Fibroblast of skin of right quadriceps (primary cell): Measurements from ENCODE around the gene STK4.
"Not testable (repeated sequence)": the region's sequence is repeated elsewhere in the genome, so short reads cannot be mapped to it uniquely, and the experiment has no call there.

Source experiments
- DNase-seq: peaks from one replicate; pipeline ENCODE4 v3.0.0-alpha.2; 2013

Gene STK4

DNA sequence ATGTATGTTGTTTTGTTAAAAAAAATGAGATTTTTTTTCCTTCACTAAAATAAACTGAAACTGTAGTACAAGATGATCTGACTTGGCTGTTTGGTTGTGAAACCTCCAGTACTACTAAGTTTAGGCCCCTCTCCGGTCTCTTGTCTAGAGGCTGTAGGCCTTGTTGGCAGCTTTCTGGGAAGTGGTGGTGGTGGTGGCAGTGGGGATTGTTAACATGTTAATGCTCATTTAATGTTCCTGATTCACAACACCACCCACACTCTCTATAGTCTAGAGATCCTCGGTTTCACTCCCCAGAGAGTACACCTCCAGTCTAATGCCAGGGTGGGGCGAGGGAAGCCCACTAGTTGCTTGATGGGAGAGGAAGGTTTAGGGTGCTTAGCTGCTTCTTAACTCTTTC lies 24.1 kb downstream of the STK4 start:
- no peak for DNase-seq

DNA sequence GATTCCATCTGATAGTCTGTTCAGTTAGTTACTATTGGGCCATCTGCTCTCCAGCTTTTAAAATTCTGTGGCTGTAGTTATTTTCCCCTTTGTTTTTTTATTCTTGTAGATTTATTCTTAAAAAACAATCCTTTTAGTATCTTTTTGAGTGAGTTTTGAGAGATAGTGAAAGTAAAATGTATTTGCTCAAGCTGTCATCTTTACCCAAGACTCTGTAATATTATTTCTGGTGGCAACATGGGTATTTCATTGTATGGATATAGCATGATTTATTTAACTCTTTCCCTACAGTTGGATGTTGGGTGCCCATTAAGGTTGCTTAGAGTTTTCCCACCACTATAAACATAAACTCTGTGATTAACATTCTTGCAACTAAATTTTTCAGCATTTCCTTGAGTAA lies 24.6 kb downstream of the STK4 start:
- DNase-seq, result no peak

DNA sequence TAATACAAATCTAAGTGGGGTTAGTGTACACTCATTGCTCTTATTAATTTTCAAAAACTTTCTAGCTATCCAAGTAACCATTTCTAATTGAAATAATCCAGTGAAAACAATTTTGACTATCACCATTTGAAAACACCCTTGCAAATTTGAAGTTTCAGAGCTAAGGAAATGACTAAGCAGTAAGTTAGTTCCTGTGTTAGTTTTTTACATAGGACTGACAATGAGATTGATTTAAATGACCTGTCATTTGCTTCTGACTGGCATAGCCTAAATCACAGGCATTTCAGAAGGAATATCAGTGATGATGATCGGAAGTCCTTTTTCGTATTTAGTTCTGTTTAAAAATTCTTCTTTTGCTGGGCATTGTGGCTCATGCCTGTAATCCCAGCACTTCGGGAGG lies 27.0 kb downstream of the STK4 start:
- no peak for DNase-seq

DNA sequence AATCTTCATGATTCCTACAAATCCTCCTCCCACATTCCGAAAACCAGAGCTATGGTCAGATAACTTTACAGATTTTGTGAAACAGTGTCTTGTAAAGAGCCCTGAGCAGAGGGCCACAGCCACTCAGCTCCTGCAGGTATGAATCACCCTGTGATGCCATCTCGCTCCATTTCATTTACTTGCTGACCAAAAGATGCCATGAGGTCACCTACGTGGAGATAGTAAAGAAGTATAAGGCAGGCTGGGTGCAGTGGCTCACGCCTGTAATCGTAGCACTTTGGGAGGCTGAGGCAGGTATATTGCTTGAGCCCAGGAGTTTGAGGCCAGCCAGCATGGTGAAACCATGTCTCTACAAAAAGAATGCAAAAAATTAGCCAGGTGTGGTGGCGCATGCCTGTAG lies 30.9 kb downstream of the STK4 start:
- no peak for DNase-seq

DNA sequence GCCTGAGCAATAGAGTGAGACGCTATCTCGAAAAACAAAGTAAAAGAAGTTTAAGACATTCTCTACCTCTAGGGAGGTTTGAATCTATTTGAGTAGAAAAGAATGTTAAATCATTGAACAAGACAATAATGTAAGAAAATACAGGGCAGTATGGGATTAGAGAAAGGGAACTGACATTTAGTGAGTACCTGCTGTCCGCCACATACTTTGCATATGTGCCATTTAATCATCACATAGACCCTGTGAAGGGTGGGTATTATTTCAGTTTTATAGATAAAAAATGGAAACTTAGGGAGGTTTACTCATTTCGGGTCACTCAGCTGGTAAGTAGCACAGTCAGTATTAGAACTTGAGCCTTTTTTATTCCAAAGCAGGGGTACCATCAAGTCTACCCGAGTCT lies 31.4 kb downstream of the STK4 start:
- no peak for DNase-seq

DNA sequence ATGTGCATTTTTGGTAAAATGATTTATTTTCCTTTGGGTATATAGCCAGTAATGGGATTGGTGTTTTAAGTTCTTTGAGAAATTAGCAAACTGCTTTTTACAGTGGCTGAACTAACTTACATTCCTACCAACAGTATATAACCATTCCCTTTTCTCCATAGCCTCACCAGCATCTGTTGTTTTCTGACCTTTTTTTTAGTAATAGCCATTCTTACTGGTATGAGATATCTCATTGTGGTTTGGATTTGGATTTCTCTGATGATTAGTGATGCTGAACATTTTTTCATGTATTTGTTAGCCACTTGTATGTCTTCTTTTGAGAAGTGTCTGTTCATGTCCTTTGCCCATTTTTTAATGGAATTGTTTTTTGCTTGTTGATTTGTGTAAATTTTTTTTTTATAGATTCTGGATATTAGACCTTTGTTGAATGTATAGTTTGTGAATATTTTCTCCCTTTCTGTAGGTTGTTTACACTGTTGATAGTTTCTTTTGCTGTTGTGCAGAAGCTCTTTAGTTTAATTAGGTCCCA lies 42.3 kb downstream of the STK4 start:
- DNase-seq, result peak; percentile 10

DNA sequence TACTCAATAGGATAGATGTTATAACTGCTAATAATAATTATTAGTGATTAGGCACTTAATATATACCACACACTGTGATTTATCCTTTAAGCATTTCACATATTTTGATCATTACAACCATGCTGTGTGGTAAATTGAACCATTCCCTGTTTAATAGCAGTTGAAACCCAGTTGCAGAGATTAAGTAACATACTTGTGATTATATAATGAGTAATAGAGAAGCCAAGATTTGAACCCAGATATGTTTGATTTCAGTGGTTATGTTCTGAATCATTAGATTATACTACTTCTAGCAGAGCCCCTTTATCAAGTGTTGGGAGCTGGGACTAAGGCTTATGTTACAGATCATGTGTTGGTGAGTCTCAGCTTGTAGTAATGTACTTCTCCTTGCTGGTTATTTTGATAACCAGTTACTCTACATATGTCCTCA lies 44.1 kb downstream of the STK4 start:
- peak; percentile 74 for DNase-seq

DNA sequence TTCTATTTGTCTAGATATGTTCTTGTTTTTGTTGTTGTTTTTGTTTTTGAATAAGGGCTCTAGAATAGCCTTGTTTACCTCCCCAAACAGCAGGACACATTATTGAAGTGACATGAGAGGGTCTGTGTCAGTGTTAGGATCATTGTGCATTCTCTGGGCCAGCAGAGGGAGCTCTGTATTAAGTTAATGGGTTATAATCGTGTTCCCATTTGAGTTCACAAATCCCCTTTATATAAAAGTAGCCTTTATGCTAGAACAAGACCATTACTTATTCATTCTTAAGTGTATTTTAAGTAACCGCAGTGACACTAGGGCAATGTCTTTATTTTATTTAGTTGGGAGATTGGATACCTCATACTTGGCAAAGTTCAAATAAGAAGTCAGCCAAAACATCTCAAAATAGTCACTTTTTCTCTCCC lies 44.8 kb downstream of the STK4 start:
- DNase-seq, result peak; percentile 61

DNA sequence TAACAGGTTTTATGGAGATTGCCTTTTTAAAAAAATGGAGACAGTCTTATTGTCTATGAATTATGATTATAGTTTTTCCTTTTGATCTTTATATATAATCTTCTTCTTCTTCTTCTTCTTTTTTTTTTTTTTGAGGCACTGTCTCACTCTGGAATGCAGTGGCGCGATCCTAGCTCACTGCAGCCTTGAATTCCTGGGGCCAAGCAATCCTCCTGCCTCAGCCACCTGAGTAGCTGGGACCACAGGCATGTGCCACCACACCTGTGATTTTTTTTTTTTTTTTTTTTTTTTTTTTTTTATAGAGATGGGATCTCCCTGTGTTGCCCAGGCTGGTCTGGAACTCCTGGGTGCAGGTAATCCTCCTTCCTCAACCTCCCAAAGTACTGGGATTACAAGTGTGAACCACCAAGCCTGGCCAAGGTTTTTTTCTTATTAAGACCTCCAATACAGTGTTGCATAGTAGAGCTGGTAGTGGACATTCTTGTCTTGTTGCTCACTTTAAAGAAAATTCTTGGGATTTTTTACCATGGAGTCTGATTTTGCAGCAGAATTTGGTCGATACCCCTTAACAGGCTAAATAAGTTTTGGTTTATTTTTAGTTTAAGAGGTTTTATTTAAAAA lies 46.5 kb downstream of the STK4 start:
- DNase-seq, result peak; percentile 67

DNA sequence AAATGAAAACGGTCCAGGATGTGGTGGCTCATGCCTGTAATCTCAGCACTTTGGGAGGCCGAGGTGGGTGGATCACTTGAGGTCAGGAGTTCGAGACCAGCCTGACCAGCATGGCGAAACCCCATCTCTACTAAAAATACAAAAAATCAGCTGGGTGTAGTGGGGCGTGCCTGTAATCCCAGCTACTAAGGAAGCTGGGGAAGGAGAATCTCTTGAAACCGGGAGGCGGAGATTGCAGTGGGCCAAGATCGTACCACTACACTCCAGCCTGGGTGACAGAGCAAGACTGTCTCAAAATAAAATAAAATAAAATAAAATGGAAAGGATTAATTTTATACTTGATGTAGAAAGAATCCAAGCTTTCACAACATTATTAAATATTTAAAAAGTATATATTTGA lies 47.8 kb downstream of the STK4 start:
- DNase-seq, result not testable (repeated sequence)

DNA sequence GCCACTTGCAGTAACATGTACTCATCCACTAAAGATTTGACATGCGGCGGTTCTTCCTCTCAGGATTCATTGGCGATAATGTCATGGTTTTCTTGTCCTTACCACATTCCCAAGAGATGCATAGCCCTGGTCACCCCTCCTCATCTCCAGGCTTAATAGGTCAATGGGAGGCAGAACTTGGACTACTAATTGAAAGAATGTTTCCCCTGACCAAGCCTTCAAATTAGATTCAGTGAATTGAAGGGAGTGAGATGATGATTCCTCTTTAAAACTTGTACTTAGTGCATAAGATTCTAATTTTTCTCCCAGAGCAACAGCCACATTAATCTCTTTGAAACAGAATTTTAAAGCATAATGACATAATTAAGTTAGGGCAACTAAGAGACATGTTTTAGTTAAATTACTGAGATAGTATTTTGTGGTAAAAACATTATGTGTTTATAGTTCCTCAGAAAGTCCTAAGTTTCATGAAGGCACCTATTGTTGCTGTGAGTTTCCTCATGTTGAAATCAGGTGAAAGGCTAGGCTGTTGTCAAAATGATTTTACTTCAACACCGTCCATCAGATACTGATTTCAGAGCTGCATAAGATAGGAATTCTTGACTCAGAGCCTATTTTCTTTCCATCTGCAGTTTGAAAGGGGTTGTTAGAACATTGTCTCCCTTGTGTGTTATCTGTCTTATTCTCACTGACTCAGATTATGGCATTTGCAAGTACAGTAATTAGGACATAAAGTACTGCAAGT lies 48.5 kb downstream of the STK4 start:
- DNase-seq, result peak; percentile 73

DNA sequence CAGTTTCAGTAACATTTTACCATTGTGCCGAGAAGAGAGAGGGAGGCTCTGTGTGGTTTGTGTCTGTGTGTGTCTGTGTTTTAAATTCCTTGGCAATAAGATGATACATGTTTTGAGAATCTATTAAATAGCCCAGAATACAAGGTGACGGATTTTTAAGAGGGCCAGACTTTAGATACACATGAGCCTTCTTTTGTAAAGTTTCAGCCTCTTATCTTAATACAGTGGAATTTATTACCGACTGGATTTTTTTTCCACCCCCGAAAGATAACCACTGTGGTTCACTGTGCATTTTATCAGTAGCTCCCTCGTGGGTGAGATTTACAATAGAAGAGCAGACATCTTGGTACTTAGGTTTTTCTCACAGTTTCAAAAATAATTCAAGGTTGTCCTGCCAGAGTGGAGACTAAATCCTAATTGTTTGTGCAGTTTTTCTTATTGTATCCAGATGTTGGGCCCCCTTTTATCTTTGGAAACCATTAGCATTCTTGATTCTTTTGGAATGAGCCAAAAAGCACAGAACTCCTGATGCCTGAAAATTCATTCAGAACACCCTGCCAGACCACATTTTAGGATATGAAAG lies 49.9 kb downstream of the STK4 start:
- DNase-seq, result peak; percentile 46

DNA sequence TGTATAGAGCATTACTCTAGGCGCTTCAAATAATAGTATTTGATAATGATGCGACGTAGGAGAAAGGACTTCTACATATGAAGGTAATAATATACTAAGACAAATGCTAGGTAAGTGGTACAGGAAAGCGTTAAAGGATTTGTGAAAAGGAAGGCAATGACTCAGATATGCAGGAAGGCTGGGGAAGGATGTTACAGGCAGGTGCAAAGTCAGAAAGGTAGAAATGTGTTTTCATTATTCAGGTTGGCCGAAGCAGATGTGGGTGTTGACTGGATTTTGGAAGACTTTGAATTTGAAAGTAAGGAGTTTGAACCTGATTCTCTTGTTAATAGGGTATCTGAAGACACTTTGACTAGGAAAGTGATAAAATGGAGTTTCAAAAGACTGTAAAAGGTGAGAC lies 51.0 kb downstream of the STK4 start:
- no peak for DNase-seq

DNA sequence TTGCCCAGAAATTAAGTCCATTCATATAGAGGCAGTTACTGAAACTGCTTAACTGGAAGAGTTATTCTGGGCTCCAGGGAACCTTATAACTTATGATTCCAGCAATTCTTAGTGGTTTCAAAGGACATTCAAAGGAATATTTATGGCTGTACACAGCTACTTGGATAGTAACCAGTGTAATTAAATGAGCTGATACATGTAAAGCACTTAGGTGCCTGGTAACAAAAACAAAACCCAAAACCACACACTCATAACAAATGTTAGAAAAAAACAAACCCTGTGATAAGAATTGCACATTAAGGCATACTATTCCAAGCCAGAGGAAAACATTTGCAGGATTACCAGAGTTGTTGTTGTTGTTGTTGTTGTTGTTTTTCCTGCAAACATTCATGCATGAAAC lies 51.5 kb downstream of the STK4 start:
- DNase-seq, result peak; percentile 40

DNA sequence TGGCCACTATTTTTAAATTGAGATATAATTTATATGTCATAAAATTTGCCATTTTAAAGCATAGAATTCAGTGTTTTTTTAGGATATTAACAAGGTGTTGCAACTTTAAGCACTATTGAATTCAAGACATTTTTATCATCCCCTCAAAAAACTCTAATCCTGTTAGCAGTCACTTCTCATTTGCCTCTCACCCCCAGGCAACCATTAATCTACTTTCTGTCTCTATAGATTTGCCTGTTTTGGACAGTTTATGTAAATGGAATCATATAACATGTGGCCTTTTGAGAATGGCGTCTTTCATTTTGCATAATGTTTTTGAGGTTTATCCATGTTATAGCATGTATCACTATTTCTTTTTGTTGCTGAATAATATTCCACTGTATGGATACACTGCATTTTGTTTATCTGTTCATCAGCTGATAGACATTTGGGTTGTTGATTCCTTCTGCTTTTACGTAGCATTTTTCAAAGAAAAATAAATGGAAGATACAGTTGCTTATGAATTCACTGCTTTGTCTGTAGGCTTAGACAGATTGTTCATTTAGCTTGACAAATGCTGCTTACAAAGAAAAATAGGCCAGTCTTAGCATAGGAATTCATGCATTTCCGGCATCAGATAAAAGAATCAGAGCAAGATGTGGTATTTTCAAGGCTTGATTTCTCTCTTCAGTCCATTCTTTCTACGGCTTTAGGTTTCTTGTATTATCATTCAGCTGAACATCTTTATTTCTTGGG lies 52.9 kb downstream of the STK4 start:
- DNase-seq, result no peak

DNA sequence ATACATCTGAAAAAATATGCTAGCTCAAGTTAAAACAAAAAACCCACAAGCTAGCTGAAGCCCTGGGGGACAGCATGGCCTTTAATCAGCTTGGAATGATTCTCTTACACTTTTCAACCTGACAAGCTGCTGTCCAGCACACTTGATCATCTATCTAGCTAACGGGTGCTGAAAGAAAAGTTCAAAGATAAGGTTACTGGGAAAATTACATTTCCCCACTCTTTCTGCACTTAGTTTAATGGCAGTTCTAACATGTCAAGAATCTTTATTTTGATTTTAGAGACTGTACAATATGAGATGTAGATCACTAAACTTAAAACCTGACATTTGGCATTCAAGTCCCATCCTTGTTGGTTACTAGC lies 53.4 kb downstream of the STK4 start:
- DNase-seq, result no peak

DNA sequence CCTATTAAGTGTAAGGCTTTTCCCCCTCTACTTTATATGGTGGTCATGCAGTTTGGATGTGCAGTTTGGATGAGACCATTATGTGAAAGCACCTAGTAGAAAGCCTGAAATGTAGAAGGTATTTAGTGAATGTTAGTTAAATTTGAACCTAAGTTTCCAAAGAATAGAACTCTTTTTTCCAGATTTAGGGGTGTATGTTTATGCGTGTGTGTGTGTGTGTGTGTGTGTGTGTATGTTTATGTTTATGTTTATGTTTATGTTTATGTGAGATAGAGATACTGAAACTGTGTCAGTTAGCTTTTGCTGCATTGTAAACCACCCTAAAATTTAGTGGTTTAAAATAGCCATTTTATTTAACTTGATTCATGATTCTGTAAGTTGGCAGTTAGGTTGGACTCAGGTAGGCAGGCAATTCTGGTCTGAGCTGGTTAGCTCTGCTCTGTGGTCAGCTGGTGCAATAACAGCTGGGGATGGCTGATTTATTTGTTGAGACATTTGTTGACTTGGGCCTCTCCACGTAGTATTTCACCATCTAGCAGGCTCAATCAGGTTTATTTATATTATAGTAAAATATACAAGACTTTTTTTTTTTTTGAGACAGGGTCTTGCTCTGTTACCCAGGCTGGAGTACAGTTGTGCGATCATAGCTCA lies 54.0 kb downstream of the STK4 start:
- DNase-seq, result no peak

DNA sequence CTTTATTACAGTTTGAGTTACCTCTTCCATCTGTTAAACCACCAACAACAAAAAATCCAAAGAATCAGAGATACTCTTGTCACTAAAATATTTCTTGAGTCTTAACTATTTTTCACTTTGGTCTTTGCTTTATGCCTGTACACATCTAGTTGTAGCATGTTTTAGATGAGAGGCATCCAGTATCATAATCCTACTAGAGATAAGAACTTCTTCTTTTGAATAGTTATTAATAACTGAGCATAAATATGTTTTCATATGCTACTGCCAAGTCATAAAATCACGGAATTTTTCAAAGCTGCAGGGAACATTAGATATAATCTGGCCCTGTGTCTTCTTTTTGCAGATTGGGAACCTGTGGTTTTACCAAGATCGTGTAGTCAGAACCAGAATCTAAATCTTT lies 55.3 kb downstream of the STK4 start:
- no peak for DNase-seq

DNA sequence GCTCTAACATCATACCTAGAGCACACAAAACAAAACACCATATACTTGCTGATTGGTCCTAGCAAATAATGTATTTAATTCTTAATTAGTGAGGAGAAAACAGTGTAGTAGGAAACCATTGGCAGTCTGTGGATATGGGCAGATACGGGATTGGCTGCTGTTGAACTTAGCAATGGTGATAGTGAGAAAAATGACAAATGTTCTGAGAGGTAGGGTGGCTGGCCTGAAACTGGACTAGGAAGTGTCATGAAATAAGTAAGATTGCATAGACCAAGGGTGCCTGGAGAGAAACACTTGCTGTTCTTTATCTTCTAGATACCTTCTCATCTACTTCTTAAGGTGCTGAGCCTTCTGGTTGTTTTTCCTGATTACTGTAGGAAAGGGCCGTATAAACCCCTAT lies 56.8 kb downstream of the STK4 start:
- DNase-seq, result not testable (repeated sequence)

DNA sequence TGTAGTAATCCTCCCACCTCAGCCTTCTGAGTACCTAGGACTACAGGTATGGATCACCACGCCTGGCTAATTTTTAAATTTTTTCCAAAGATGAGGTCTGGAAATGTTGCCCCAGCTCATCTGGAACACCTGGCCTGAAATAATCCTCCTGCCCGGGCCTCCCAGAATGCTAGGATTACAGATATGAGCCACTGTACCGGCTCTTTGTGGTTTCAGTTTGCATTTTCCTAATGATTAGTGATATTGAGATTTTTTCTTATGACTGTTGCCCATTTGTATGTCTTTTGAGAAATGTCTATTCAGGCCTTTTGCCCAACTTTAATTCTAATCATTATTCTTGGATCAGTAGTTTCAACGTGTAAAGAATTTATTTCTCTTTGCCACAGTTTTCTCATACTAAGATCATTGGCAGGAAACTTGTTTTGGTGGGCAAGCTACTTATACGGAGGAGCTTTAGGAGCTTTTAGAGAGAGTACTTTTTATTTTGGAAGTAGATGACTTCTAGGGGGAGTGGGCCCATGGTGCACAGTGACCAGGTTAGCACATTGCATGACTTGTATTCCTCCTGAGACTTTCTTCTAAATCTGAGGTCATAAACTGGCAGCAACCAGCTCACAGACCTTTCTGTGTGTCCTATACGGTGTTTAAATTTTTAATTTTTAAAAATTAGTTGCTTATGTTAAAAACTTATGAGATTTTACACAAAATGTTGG lies 62.3 kb downstream of the STK4 start:
- no peak for DNase-seq

DNA sequence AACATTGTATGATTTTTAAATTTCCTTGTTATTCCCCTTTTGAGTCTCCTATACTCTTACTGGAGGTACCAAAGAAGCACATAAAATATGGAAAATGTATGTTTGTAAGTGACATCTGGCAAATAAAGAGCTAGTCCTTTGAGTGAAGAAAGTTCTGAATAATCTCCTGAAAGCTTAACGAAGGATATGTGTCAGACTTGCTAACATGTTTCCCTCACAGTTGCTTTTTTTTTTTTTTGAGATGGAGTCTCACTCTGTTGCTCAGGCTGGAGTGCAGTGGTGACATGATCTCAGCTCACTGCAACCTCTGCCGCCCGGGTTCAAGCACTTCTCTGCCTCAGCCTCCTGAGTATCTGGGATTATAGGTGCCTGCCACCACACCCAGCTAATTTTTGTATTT lies 63.6 kb downstream of the STK4 start:
- DNase-seq, result no peak

DNA sequence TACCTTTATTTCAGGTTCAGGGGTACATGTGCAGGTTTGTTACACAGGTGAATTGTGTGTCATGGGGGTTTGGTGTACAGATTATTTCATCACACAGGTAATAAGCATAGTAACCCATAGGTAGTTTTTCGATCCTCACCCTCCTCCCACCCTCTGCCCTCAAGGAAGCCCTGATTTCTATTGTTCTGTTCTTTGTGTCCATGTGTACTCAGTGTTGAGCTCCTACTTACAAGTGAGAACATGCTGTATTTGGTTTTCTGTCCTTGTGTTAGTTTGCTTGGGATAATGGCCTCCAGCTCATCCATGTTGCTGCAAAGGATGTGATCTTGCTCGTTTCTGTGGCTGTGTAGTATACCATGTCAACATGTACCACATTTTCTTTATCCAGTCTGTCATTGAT lies 66.0 kb downstream of the STK4 start:
- no peak for DNase-seq
